ENCODE results near the gene NEU2. TPM values are rescaled to one million over a fixed set of nuclear protein-coding genes. Genes with fewer than 3 reads are reported as not detected.

The NEU2 gene
- total and polyA plus RNA-seq, 2 of the 13 experiments (the other 11 are each of a cell fraction or from before 2014, with no cell fraction given) = not detected

DNA sequence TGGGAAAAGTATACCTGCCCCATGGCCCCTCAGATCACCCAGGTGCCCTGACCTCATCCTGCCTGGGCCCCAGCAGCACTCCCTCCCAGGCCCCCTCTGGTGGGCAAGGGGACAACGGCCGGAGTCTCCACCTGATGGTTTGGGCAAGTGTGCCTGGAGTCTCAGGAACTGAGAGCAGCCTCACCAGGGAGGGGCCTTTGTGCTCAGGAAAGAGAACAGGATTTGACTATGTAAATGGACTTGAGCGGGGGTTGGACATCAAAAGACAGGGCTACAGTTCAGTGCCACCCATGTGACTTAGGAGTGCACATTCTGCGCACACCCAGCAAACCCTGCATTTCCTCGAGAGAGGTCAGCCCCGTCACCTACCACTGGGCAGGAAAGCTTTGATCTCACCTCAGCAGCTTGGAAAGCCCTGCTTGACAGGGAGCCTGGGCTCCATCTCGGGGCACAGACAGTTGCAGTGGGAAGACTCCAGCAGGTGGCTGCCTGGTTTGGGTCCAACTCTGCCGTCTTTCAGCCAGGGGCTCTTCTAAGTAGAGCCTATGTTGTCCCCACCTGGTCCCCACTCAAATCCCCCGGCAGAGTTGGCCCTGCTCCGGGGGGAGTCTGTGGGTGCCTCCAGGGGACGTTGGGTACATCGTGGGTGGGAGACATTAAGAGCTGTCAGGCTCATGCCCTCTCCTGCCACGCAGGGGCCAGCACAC lies 30.9 kb downstream of the NEU2 start (continued):
- TF ChIP-seq, protein P1, sequence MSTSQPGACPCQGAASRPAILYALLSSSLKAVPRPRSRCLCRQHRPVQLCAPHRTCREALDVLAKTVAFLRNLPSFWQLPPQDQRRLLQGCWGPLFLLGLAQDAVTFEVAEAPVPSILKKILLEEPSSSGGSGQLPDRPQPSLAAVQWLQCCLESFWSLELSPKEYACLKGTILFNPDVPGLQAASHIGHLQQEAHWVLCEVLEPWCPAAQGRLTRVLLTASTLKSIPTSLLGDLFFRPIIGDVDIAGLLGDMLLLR (CRISPR knock-in tag; IDR thresholded peaks at IDR 0.05) = no peak; the same call in none of the 2 replicates
- peak; percentile 86 for TF ChIP-seq ZMAT3 (CRISPR knock-in tag; conservative IDR thresholded peaks at IDR 0.05)
- TF ChIP-seq, protein P2, sequence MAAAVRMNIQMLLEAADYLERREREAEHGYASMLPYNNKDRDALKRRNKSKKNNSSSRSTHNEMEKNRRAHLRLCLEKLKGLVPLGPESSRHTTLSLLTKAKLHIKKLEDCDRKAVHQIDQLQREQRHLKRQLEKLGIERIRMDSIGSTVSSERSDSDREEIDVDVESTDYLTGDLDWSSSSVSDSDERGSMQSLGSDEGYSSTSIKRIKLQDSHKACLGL (CRISPR knock-in tag; IDR thresholded peaks at IDR 0.05) = 0 out of 2 replicates have a peak, but pooled peaks have one; percentile 39
- peak; percentile 91; the same call in 1 of the 2 replicates for TF ChIP-seq ZBTB20 (CRISPR knock-in tag; IDR thresholded peaks at IDR 0.05; ENCODE audit: borderline replicate concordance, low read depth)
- TF ChIP-seq ZNF775 (CRISPR knock-in tag; IDR thresholded peaks at IDR 0.05; ENCODE audit: borderline replicate concordance) = no peak
- peak; percentile 30; the same call in 1 of the 2 replicates for TF ChIP-seq ZMYM2 (CRISPR knock-in tag; IDR thresholded peaks at IDR 0.05)
- peak; percentile 80; the same call in 1 of the 2 replicates for TF ChIP-seq HOXD1 (CRISPR knock-in tag; IDR thresholded peaks at IDR 0.05)
- TF ChIP-seq, protein P3, sequence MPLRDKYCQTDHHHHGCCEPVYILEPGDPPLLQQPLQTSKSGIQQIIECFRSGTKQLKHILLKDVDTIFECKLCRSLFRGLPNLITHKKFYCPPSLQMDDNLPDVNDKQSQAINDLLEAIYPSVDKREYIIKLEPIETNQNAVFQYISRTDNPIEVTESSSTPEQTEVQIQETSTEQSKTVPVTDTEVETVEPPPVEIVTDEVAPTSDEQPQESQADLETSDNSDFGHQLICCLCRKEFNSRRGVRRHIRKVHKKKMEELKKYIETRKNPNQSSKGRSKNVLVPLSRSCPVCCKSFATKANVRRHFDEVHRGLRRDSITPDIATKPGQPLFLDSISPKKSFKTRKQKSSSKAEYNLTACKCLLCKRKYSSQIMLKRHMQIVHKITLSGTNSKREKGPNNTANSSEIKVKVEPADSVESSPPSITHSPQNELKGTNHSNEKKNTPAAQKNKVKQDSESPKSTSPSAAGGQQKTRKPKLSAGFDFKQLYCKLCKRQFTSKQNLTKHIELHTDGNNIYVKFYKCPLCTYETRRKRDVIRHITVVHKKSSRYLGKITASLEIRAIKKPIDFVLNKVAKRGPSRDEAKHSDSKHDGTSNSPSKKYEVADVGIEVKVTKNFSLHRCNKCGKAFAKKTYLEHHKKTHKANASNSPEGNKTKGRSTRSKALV (CRISPR knock-in tag; IDR thresholded peaks at IDR 0.05) = no peak
- TF ChIP-seq PHF21A (CRISPR knock-in tag; IDR thresholded peaks at IDR 0.05) = peak; percentile 95
- TF ChIP-seq ZNF12 (CRISPR knock-in tag; IDR thresholded peaks at IDR 0.05) = no peak; the same call in none of the 2 replicates
- TF ChIP-seq SRSF4 (IDR thresholded peaks at IDR 0.05; ENCODE audit: low read depth, low read length, poor library complexity, severe bottlenecking) = no peak
- TF ChIP-seq SNRNP70 (IDR thresholded peaks at IDR 0.05; ENCODE audit: low read depth, low read length) = no peak
- TF ChIP-seq, protein P4, sequence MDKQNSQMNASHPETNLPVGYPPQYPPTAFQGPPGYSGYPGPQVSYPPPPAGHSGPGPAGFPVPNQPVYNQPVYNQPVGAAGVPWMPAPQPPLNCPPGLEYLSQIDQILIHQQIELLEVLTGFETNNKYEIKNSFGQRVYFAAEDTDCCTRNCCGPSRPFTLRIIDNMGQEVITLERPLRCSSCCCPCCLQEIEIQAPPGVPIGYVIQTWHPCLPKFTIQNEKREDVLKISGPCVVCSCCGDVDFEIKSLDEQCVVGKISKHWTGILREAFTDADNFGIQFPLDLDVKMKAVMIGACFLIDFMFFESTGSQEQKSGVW (CRISPR knock-in tag; IDR thresholded peaks at IDR 0.05; ENCODE audit: borderline replicate concordance) = no peak
- no peak; the same call in none of the 2 replicates for TF ChIP-seq ETV5 (CRISPR knock-in tag; IDR thresholded peaks at IDR 0.05; ENCODE audit: borderline replicate concordance)
- TF ChIP-seq NCOA1 (CRISPR knock-in tag; IDR thresholded peaks at IDR 0.05) = no peak; the same call in 1 of the 2 replicates
- 0 out of 2 replicates have a peak, but pooled peaks have one; percentile 30 for TF ChIP-seq CREB1 (IDR thresholded peaks at IDR 0.05)
- no peak for TF ChIP-seq CREB1 (CRISPR knock-in tag; IDR thresholded peaks at IDR 0.05)
- TF ChIP-seq ZNF766 (CRISPR knock-in tag; IDR thresholded peaks at IDR 0.05; ENCODE audit: borderline replicate concordance) = peak; percentile 75; the same call in 1 of the 2 replicates
- no peak for TF ChIP-seq ZNF879 (CRISPR knock-in tag; IDR thresholded peaks at IDR 0.05)
- TF ChIP-seq, protein P5, sequence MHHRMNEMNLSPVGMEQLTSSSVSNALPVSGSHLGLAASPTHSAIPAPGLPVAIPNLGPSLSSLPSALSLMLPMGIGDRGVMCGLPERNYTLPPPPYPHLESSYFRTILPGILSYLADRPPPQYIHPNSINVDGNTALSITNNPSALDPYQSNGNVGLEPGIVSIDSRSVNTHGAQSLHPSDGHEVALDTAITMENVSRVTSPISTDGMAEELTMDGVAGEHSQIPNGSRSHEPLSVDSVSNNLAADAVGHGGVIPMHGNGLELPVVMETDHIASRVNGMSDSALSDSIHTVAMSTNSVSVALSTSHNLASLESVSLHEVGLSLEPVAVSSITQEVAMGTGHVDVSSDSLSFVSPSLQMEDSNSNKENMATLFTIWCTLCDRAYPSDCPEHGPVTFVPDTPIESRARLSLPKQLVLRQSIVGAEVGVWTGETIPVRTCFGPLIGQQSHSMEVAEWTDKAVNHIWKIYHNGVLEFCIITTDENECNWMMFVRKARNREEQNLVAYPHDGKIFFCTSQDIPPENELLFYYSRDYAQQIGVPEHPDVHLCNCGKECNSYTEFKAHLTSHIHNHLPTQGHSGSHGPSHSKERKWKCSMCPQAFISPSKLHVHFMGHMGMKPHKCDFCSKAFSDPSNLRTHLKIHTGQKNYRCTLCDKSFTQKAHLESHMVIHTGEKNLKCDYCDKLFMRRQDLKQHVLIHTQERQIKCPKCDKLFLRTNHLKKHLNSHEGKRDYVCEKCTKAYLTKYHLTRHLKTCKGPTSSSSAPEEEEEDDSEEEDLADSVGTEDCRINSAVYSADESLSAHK (CRISPR knock-in tag; IDR thresholded peaks at IDR 0.05; ENCODE audit: borderline replicate concordance) = no peak
- TF ChIP-seq ZNF10 (CRISPR knock-in tag; IDR thresholded peaks at IDR 0.05; ENCODE audit: borderline replicate concordance, low read depth) = no peak
- no peak for TF ChIP-seq ZNF20 (CRISPR knock-in tag; IDR thresholded peaks at IDR 0.05)
- no peak for TF ChIP-seq NFIB (CRISPR knock-in tag; IDR thresholded peaks at IDR 0.05; ENCODE audit: borderline replicate concordance)
- peak; percentile 91 for TF ChIP-seq ZNF547 (CRISPR knock-in tag; IDR thresholded peaks at IDR 0.05)

Measured in HepG2 (cell line).